K562 (cell line): ENCODE measurements around the gene JSRP1. TPM values are rescaled to one million over a fixed set of nuclear protein-coding genes. Genes with fewer than 3 reads are reported as not detected.
A peak's percentile ranks its signal among the peaks of the same experiment; 100 is the strongest.

ENCODE experiments used
- CBX2 ChIP-seq: fragments of 200-600 bp; sonication (generic); IDR thresholded peaks from one replicate; pipeline ENCODE4 v1.6.1; 2012; ENCODE audit warnings: mild to moderate bottlenecking, low read length, inconsistent platforms; ENCODE audit not compliant: insufficient read depth, poor library complexity, severe bottlenecking
- COPS2 ChIP-seq: fragments of 450-650 bp; conservative IDR thresholded peaks from 2 replicates; pipeline ENCODE4 v1.6.1; 2016; ENCODE audit warnings: mild to moderate bottlenecking, moderate library complexity
- FOXM1 ChIP-seq, 2 experiments: fragments of 450-650 bp in 1 of 2; sonication (generic) in 1 of 2; formaldehyde crosslinking in 1 of 2; IDR thresholded peaks; 2 replicates each; pipeline versions ENCODE4 v1.6.1 to v1.9.0; 2017 to 2022; ENCODE audit warnings: low read depth in 2 of 2, mild to moderate bottlenecking in 2 of 2, missing genetic modification reagents in 1 of 2, moderate library complexity in 1 of 2
- HES1 ChIP-seq: fragments of 450-650 bp; IDR thresholded peaks from 2 replicates; pipeline ENCODE4 v1.6.1; 2016; ENCODE audit warnings: low read depth, mild to moderate bottlenecking, moderate library complexity
- IFI16 ChIP-seq: fragments of 250-450 bp; sonication (Bioruptor Pico); IDR thresholded peaks from 2 replicates; pipeline ENCODE4 v2.1.2; 2022; ENCODE audit warnings: mild to moderate bottlenecking, inconsistent platforms
- LEF1 ChIP-seq: fragments of 450-650 bp; IDR thresholded peaks from 2 replicates; pipeline ENCODE4 v1.6.1; 2016; ENCODE audit warnings: mild to moderate bottlenecking
- PHB ChIP-seq: fragments of 250-450 bp; sonication (Bioruptor Pico); IDR thresholded peaks from 2 replicates; pipeline ENCODE4 v1.5.0; 2021
- RBM15 ChIP-seq: fragments of 200-400 bp; formaldehyde crosslinking; IDR thresholded peaks from 2 replicates; pipeline ENCODE4 v1.6.1; 2018; ENCODE audit warnings: mild to moderate bottlenecking, low read length, moderate library complexity; ENCODE audit not compliant: insufficient read depth
- RBM25 ChIP-seq: fragments of 200-400 bp; formaldehyde crosslinking; IDR thresholded peaks from 2 replicates; pipeline ENCODE4 v1.6.1; 2018; ENCODE audit warnings: low read length, low read depth, moderate library complexity; ENCODE audit not compliant: severe bottlenecking
- RBM39 ChIP-seq: fragments of 200-400 bp; formaldehyde crosslinking; optimal IDR thresholded peaks from 2 replicates; pipeline ENCODE3; 2018; ENCODE audit warnings: low read depth, low read length
- SP2 ChIP-seq: IDR thresholded peaks from 2 replicates; pipeline ENCODE4 v1.6.1; 2011; ENCODE audit warnings: mild to moderate bottlenecking, low read depth, low read length, moderate library complexity; ENCODE audit not compliant: poor library complexity, severe bottlenecking; ENCODE audit errors: extremely low read depth
- TRIM28 ChIP-seq: fragments of 450-650 bp; IDR thresholded peaks from 2 replicates; pipeline ENCODE4 v1.6.1; 2017
- ZBTB11 ChIP-seq, 3 experiments: fragments of 200-800 bp in 1 of 3; fragments of 250-450 bp in 1 of 3; fragments of 450-650 bp in 1 of 3; sonication (Bioruptor Pico) in 1 of 3; sonication (Bioruptor generic) in 1 of 3; formaldehyde crosslinking in 1 of 3; IDR thresholded peaks; 2 replicates each; pipeline versions ENCODE4 v1.6.1 to v1.8.0; 2016 to 2022; ENCODE audit warnings: mild to moderate bottlenecking in 2 of 3, missing genetic modification characterization in 2 of 3, missing compliant biosample characterization in 1 of 3, moderate library complexity in 1 of 3
- ZBTB7A ChIP-seq: IDR thresholded peaks from 2 replicates; pipeline ENCODE4 v1.6.1; 2011; ENCODE audit warnings: low read depth, mild to moderate bottlenecking, low read length, moderate library complexity, borderline replicate concordance; ENCODE audit not compliant: control insufficient read depth
- ZKSCAN1 ChIP-seq: fragments of 150-350 bp; IDR thresholded peaks from 2 replicates; pipeline ENCODE4 v1.6.1; 2016; ENCODE audit warnings: low read depth, low read length
- ZNF253 ChIP-seq: fragments of 250-450 bp; sonication (Bioruptor Pico); conservative IDR thresholded peaks from 2 replicates; pipeline ENCODE4 v1.6.1; 2021; ENCODE audit warnings: mild to moderate bottlenecking
- ZNF384 ChIP-seq: IDR thresholded peaks from 2 replicates; pipeline ENCODE4 v1.6.1; 2012; ENCODE audit warnings: low read depth, low read length, improper control_type of control experiment
- ZNF785 ChIP-seq: fragments of 250-450 bp; sonication (Bioruptor Pico); IDR thresholded peaks from 2 replicates; pipeline ENCODE4 v1.4.0; 2020; ENCODE audit warnings: mild to moderate bottlenecking
- polyA plus RNA-seq, 8 experiments: library from polyadenylated mRNA; depleted of rRNA in 4 of 8; stranded (reverse) in 5 of 8; unstranded in 3 of 8; fragments of >200 nt; fragmentation: Nextera tagmentation in 2 of 8; fragmentation: Illumina TruSeq in 1 of 8; extraction: Ambion mirVana in 2 of 8; extraction: Trizol in 1 of 8; gene quantifications; 2 replicates each; pipeline versions ENCODE4 v1.2.1 to v1.2.3, GENCODE V29; 2011 to 2014; ENCODE audit warnings: inconsistent platforms in 1 of 8, missing spikeins in 1 of 8
- total RNA-seq, 7 experiments: library from RNA; depleted of rRNA in 6 of 7; stranded (reverse); fragments of >200 nt in 6 of 7; fragmentation: Illumina TruSeq in 2 of 7; extraction: Trizol in 2 of 7; gene quantifications; 2 replicates each; pipeline versions ENCODE4 v1.2.1 to v1.2.3, GENCODE V29; 2011 to 2021; ENCODE audit warnings: low replicate concordance in 1 of 7
- TF ChIP-seq, protein P1 (sequence below): sonication (generic); formaldehyde crosslinking; IDR thresholded peaks from 2 replicates; pipeline ENCODE4 v1.8.0; 2022; ENCODE audit warnings: missing genetic modification reagents, mild to moderate bottlenecking, borderline replicate concordance
- TF ChIP-seq, protein P2 (sequence below): sonication (generic); formaldehyde crosslinking; IDR thresholded peaks from 2 replicates; pipeline ENCODE4 v1.8.0; 2022; ENCODE audit warnings: missing genetic modification reagents, mild to moderate bottlenecking, moderate library complexity, borderline replicate concordance

JSRP1 gene
- total and polyA plus RNA-seq, 9 of the 15 experiments (the other 6 are each of a cell fraction or from before 2014, with no cell fraction given) = 0.08 to 1.2 (median 0.51) TPM; not detected in 4

GRCh38 chr19:2236314-2237050 lies 19.7 kb downstream of the JSRP1 start, which contains the start of the genes PLEKHJ1 and SF3A2 (continued):
- TF ChIP-seq SP2 (no peak), IFI16 (no peak), COPS2 (no peak), ZKSCAN1 (peak; percentile 63; the same call in 1 of the 2 replicates), TRIM28 (no peak), ZNF785 (no peak), CBX2 (no peak), ZNF384 (no peak), LEF1 (no peak), PHB (0 out of 2 replicates have a peak, but pooled peaks have one; percentile 54), RBM25 (no peak), RBM39 (no peak), HES1 (no peak), ZBTB11 (CRISPR knock-in tag; IDR thresholded peaks at IDR 0.05) (peak in 1 of 3 experiments; percentile 89; a peak in 3 of 6 replicates), RBM15 (no peak), FOXM1 (IDR thresholded peaks at IDR 0.05; ENCODE audit: low read depth) (no peak), FOXM1 (CRISPR knock-in tag; IDR thresholded peaks at IDR 0.05; ENCODE audit: low read depth) (no peak), ZNF253 (CRISPR knock-in tag) (no peak), ZBTB7A (peak; percentile 91)
- TF ChIP-seq, protein P1, sequence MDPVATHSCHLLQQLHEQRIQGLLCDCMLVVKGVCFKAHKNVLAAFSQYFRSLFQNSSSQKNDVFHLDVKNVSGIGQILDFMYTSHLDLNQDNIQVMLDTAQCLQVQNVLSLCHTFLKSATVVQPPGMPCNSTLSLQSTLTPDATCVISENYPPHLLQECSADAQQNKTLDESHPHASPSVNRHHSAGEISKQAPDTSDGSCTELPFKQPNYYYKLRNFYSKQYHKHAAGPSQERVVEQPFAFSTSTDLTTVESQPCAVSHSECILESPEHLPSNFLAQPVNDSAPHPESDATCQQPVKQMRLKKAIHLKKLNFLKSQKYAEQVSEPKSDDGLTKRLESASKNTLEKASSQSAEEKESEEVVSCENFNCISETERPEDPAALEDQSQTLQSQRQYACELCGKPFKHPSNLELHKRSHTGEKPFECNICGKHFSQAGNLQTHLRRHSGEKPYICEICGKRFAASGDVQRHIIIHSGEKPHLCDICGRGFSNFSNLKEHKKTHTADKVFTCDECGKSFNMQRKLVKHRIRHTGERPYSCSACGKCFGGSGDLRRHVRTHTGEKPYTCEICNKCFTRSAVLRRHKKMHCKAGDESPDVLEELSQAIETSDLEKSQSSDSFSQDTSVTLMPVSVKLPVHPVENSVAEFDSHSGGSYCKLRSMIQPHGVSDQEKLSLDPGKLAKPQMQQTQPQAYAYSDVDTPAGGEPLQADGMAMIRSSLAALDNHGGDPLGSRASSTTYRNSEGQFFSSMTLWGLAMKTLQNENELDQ (CRISPR knock-in tag) = no peak
- TF ChIP-seq, protein P2, sequence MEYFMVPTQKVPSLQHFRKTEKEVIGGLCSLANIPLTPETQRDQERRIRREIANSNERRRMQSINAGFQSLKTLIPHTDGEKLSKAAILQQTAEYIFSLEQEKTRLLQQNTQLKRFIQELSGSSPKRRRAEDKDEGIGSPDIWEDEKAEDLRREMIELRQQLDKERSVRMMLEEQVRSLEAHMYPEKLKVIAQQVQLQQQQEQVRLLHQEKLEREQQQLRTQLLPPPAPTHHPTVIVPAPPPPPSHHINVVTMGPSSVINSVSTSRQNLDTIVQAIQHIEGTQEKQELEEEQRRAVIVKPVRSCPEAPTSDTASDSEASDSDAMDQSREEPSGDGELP = peak; percentile 82
